Small intestine (tissue), 7 donors: Measurements from ENCODE around the gene ITGB3BP. TPM values are rescaled to one million over a fixed set of nuclear protein-coding genes. Genes with fewer than 3 reads are reported as not detected.
"Not testable (repeated sequence)": the region's sequence is repeated elsewhere in the genome, so short reads cannot be mapped to it uniquely, and the experiment has no call there.

Experiments
- DNase-seq, 2 donors: peaks; one replicate each; pipeline versions ENCODE4 v3.0.0 to v3.0.0-alpha.2; 2013
- FAIRE-seq: peaks from 2 replicates; lab custom pipeline; 2012; peaks lifted over from hg19 to GRCh38; lab: Jason Lieb, UNC
- H3K27ac ChIP-seq, 3 donors: one replicate each; pipeline ENCODE4 v1.5.1; 2013; ENCODE audit warnings: low read length in 2 of 3, mild to moderate bottlenecking in 2 of 3, control low read depth in 1 of 3, inconsistent platforms in 1 of 3, low read depth in 1 of 3, moderate library complexity in 1 of 3
- H3K27me3 ChIP-seq, 3 donors: one replicate each; pipeline ENCODE4 v1.6.1; 2013; ENCODE audit warnings: low read length in 3 of 3, inconsistent platforms in 1 of 3; ENCODE audit not compliant: control insufficient read depth in 3 of 3, insufficient read depth in 3 of 3
- H3K36me3 ChIP-seq, 3 donors: one replicate each; pipeline ENCODE4 v1.6.1; 2013; ENCODE audit warnings: low read length in 3 of 3, inconsistent platforms in 1 of 3, low read depth in 1 of 3, mild to moderate bottlenecking in 1 of 3, moderate library complexity in 1 of 3; ENCODE audit not compliant: control insufficient read depth in 3 of 3, insufficient read depth in 2 of 3
- H3K4me1 ChIP-seq, 3 donors: one replicate each; pipeline ENCODE4 v1.6.1; 2013; ENCODE audit warnings: low read length in 2 of 3, inconsistent platforms in 1 of 3, low read depth in 1 of 3, mild to moderate bottlenecking in 1 of 3, moderate library complexity in 1 of 3; ENCODE audit not compliant: control insufficient read depth in 3 of 3, insufficient read depth in 2 of 3
- H3K4me3 ChIP-seq, 3 donors: one replicate each; pipeline ENCODE4 v1.5.1; 2013; ENCODE audit warnings: low read length in 3 of 3, control low read depth in 1 of 3, inconsistent platforms in 1 of 3, low read depth in 1 of 3, mild to moderate bottlenecking in 1 of 3, moderate library complexity in 1 of 3
- H3K9me3 ChIP-seq, 2 donors: one replicate each; pipeline ENCODE4 v1.6.1; 2013; ENCODE audit warnings: low read depth in 1 of 2, low read length in 1 of 2; ENCODE audit not compliant: control insufficient read depth in 2 of 2, insufficient read depth in 1 of 2
- WGBS, 3 donors: extraction: QIAGEN DNeasy Blood & Tissue Kit; methylation state at CpG; one replicate each; pipeline ENCODE4 v1.1.7; 2013; 5-methylcytosine and 5-hydroxymethylcytosine counted together
- polyA plus RNA-seq, 4 donors: library from polyadenylated mRNA; stranded (reverse) in 3 of 4; unstranded in 1 of 4; fragments of 200-250 nt in 3 of 4; fragments of 120-200 nt in 1 of 4; gene quantifications; one replicate each; pipeline versions ENCODE4 v1.2.1 to v1.2.3, GENCODE V29; 2013
- donor health status: healthy with polysubstance abuse.
- donor health status: control.
- donor health status: control.
- donor health status: Bipolar disorder and iron deficiency.
- donor health status: healthy.

The ITGB3BP gene
- polyA plus RNA-seq, 4 donors, result 10.5 to 30.2 (median 17.0) TPM

- H3K4me3 ChIP-seq, result no peak overlapping the region
- WGBS, 3 donors, result 85 to 90% (median 88%) methylated on average over 2 of the region's 2 CpGs
- peak in 1 of 2 donors; percentile 15 for DNase-seq
- no peak overlapping the region for H3K27ac ChIP-seq
- no peak for FAIRE-seq
- H3K36me3 ChIP-seq, result peaks cover 0 to 3% (median 0%) of the 10 kb centered on the region in 3 donors
- H3K4me1 ChIP-seq, result no peaks in the 10 kb centered on the region
- H3K27me3 ChIP-seq, result no peaks in the 10 kb centered on the region
- no peaks in the 10 kb centered on the region for H3K9me3 ChIP-seq
Observed at GRCh38 chr1:63497577-63497976, 25.4 kb downstream of the ITGB3BP start.

GRCh38 chr1:63487336-63488065 is 35.5 kb downstream of the ITGB3BP start:
- Histone ChIP-seq H3K4me3 (no peak overlapping the region), H3K36me3 (no peaks in the 10 kb centered on the region), H3K27ac (no peak overlapping the region), H3K4me1 (no peaks in the 10 kb centered on the region), H3K27me3 (no peaks in the 10 kb centered on the region), H3K9me3 (no peaks in the 10 kb centered on the region)
- WGBS, 3 donors, result 74 to 84% (median 83%) methylated on average over 8 of the region's 8 CpGs
- DNase-seq, result peak in 1 of 2 donors; percentile 14
- FAIRE-seq, result no peak

DNA sequence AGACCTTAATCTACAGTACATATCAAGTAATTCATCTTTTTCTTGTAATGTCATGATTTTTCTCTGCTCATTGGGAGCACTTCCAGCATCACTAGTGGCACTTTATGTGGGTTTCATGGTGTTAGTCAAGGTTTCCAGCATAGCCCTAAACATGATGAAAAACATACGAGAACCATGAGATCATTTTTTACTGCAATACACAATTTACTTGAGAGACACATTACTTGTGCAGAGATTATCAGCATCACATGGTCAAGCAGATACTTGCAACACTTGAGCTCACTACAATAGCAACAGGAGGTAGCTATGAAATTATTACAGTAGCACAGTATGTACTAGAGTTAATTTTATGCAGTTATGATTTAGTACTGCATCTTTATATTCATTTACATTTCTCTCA is 36.4 kb downstream of the ITGB3BP start:
- no peaks in the 10 kb centered on the region for H3K4me1 ChIP-seq
- WGBS, 3 donors, result 77 to 96% (median 95%) methylated on average over 1 of the region's 1 CpG
- peak in 1 of 2 donors; percentile 6 for DNase-seq

GRCh38 chr1:63480057-63480456 is 43.0 kb downstream of the ITGB3BP start:
- peaks cover 0 to 3% (median 0%) of the 10 kb centered on the region in 3 donors for H3K4me1 ChIP-seq
- H3K27me3 ChIP-seq, result no peaks in the 10 kb centered on the region
- no peaks in the 10 kb centered on the region for H3K9me3 ChIP-seq
- WGBS, 3 donors, result 13 to 62% (median 48%) methylated on average over 1 of the region's 1 CpG
- DNase-seq (peak; percentile 23 to 84), FAIRE-seq (peak; percentile 92)
- no peaks in the 10 kb centered on the region for H3K36me3 ChIP-seq
- H3K4me3 ChIP-seq, result no peak overlapping the region
- H3K27ac ChIP-seq, result no peak overlapping the region

More for the DNA sequence above, 36.4 kb downstream of the ITGB3BP start:
- H3K9me3 ChIP-seq, result no peaks in the 10 kb centered on the region
- FAIRE-seq, result no peak
- no peak overlapping the region for H3K4me3 ChIP-seq
- no peaks in the 10 kb centered on the region for H3K36me3 ChIP-seq
- no peak overlapping the region for H3K27ac ChIP-seq
- H3K27me3 ChIP-seq, result no peaks in the 10 kb centered on the region

DNA sequence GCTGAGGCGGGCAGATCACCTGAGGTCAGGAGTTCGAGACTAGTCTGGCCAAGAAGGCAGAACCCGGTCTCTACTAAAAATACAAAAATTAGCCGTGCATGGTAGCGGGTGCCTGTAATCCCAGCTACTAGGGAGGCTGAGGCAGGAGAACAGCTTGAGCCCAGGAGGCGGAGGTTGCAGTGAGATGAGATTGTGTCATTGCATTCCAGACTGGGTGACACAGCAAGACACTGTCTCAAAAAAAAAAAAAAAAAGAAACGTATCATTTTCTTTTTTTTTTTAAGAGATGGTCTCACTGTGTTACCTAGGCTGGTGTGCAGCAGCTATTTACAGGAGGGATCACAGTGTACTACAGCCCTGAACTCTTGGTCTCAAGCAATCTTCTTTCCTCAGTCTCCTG is 47.3 kb downstream of the ITGB3BP start:
- FAIRE-seq, result no peak

DNA sequence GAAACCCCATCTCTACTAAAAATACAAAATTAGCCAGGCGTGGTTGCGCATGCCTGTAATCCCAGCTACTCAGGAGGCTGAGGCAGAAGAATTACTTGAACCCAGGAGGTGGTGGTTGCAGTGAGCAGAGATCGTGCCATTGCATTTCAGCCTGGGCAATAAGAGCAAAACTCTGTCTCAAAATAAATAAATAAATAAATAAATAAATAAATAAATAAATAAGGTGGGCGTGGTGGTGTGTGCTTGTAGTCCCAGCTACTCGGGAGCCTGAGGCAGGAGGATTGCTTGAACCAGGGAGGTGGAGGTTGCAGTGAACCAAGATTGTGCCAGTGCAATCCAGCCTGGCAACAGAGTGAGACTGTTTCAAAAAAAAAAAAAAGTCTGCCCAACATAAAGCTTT is 54.3 kb downstream of the ITGB3BP start:
- H3K4me1 ChIP-seq, H3K9me3 ChIP-seq, DNase-seq, H3K36me3 ChIP-seq, FAIRE-seq, H3K4me3 ChIP-seq, H3K27ac ChIP-seq, H3K27me3 ChIP-seq: not testable (repeated sequence)
- WGBS, 3 donors, result 95 to 99% (median 96%) methylated on average over 5 of the region's 5 CpGs

More for the DNA sequence above, 47.3 kb downstream of the ITGB3BP start:
- no peak for DNase-seq
- WGBS, 3 donors, result 82 to 91% (median 88%) methylated on average over 6 to 7 of the region's 7 CpGs
- H3K9me3 ChIP-seq, result no peaks in the 10 kb centered on the region
- H3K4me1 ChIP-seq, result peaks cover 0 to 3% (median 0%) of the 10 kb centered on the region in 3 donors
- no peaks in the 10 kb centered on the region for H3K36me3 ChIP-seq
- no peak overlapping the region for H3K27ac ChIP-seq
- no peaks in the 10 kb centered on the region for H3K27me3 ChIP-seq
- no peak overlapping the region for H3K4me3 ChIP-seq

- DNase-seq (peak in 1 of 2 donors; percentile 19), FAIRE-seq (no peak)
- Histone ChIP-seq H3K27ac (no peak overlapping the region), H3K27me3 (no peaks in the 10 kb centered on the region), H3K9me3 (peaks cover 0 to 2% of the 10 kb centered on the region in 2 donors), H3K4me3 (no peak overlapping the region), H3K4me1 (no peaks in the 10 kb centered on the region), H3K36me3 (no peaks in the 10 kb centered on the region)
- WGBS, 3 donors, result 87 to 94% (median 93%) methylated on average over 3 of the region's 3 CpGs
Observed at GRCh38 chr1:63466759-63467158, 56.3 kb downstream of the ITGB3BP start.

DNA sequence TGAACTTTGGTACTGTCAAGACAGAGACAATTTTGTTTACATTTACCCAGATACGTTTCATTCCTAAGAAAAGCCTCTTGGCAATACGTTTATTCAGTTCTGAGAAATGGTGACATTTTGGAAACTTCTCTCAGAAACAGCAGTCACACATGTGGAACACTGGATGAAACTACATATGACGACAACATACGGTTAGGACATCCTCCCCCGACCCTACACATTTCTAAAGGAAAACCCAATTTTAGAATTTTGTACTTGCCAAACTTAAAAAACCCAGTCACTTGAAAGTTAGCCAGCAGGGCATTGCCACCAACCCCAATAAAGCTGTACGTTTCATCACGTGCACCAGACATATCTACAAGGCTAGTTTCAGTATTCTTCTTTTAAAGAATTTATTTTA is 56.8 kb downstream of the ITGB3BP start:
- no peak for FAIRE-seq

More for the DNA sequence above, 56.8 kb downstream of the ITGB3BP start:
- H3K27ac ChIP-seq, result no peak overlapping the region
- H3K36me3 ChIP-seq, result no peaks in the 10 kb centered on the region
- H3K4me3 ChIP-seq, result no peak overlapping the region
- no peaks in the 10 kb centered on the region for H3K4me1 ChIP-seq
- peaks cover 0 to 2% of the 10 kb centered on the region in 2 donors for H3K9me3 ChIP-seq
- no peak for DNase-seq
- 78 to 81% (median 81%) methylated on average over 7 of the region's 7 CpGs for WGBS, 3 donors
- H3K27me3 ChIP-seq, result no peaks in the 10 kb centered on the region
